GM18511 (cell line): Measurements from ENCODE around the gene NBAS.

ENCODE experiments used
- ATAC-seq: cut with Tn5 transposase; IDR thresholded peaks from one replicate; pipeline ENCODE4 v1.9.1; 2021; ENCODE audit warnings: mild to moderate bottlenecking, moderate library complexity; ENCODE audit not compliant: unreplicated experiment

NBAS gene

GRCh38 chr2:15377202-15377601 lies 183.9 kb downstream of the NBAS start:
- no peak for ATAC-seq

GRCh38 chr2:15372019-15372418 lies 189.1 kb downstream of the NBAS start:
- ATAC-seq = no peak

GRCh38 chr2:15369129-15369528 lies 192.0 kb downstream of the NBAS start:
- ATAC-seq = no peak

GRCh38 chr2:15367715-15368114 lies 193.4 kb downstream of the NBAS start:
- ATAC-seq = peak; percentile 66

GRCh38 chr2:15367205-15367604 lies 193.9 kb downstream of the NBAS start:
- no peak for ATAC-seq

GRCh38 chr2:15365411-15365810 lies 195.7 kb downstream of the NBAS start:
- ATAC-seq = no peak

- no peak for ATAC-seq
Measured at GRCh38 chr2:15364561-15364960, 196.6 kb downstream of the NBAS start.

- peak; percentile 50 for ATAC-seq
Measured at GRCh38 chr2:15363734-15364133, 197.4 kb downstream of the NBAS start.

- ATAC-seq = no peak
Measured at GRCh38 chr2:15363142-15363541, 198.0 kb downstream of the NBAS start.

GRCh38 chr2:15359716-15360531 lies 201.2 kb downstream of the NBAS start:
- no peak for ATAC-seq

- ATAC-seq = no peak
Measured at GRCh38 chr2:15357922-15358321, 203.2 kb downstream of the NBAS start.

- ATAC-seq = no peak
Measured at GRCh38 chr2:15357186-15357585, 203.9 kb downstream of the NBAS start.

GRCh38 chr2:15355386-15355785 lies 205.7 kb downstream of the NBAS start:
- ATAC-seq = no peak

GRCh38 chr2:15354596-15355366 lies 206.4 kb downstream of the NBAS start:
- ATAC-seq = no peak

GRCh38 chr2:15352363-15352762 lies 208.8 kb downstream of the NBAS start:
- no peak for ATAC-seq

GRCh38 chr2:15348636-15349035 lies 212.5 kb downstream of the NBAS start:
- ATAC-seq = no peak

- no peak for ATAC-seq
Measured at GRCh38 chr2:15348045-15348444, 213.1 kb downstream of the NBAS start.

- ATAC-seq = no peak
Measured at GRCh38 chr2:15346624-15347023, 214.5 kb downstream of the NBAS start.

- ATAC-seq = no peak
Measured at GRCh38 chr2:15337996-15338666, 223.0 kb downstream of the NBAS start.

GRCh38 chr2:15334644-15335326 lies 226.3 kb downstream of the NBAS start:
- ATAC-seq = no peak

GRCh38 chr2:15331787-15332186 lies 229.3 kb downstream of the NBAS start:
- no peak for ATAC-seq
